AG04449 (cell line): ENCODE measurements around the gene RORC.

Experiments used
- CTCF ChIA-PET: fragments of 350-600 bp; formaldehyde crosslinking; extraction: SDS; loops from one replicate; lab custom pipeline; 2021; ENCODE audit warnings: antibody characterized with exemption; lab: Yijun Ruan, JAX
- POLR2A ChIA-PET: fragments of 400-600, 350-600 bp; formaldehyde crosslinking; extraction: SDS; loops from one replicate; lab custom pipeline; 2020; ENCODE audit warnings: antibody characterized with exemption, inconsistent platforms; lab: Yijun Ruan, JAX
- DNase-seq: peaks from one replicate; pipeline ENCODE4 v3.0.0-alpha.2; 2010; ENCODE audit warnings: low read depth, low spot score
- H3K4me3 ChIP-seq: 2 replicates; pipeline ENCODE4 v1.5.1; 2011; ENCODE audit warnings: low read depth, mild to moderate bottlenecking, control low read depth, low read length
- CTCF ChIP-seq: IDR thresholded peaks from one replicate; pipeline ENCODE4 v1.5.1; 2011; ENCODE audit warnings: mild to moderate bottlenecking, moderate library complexity, low read length, control low read depth, inconsistent platforms; ENCODE audit not compliant: insufficient read depth; ENCODE audit errors: missing control alignments

The RORC gene

GRCh38 chr1:151851886-151852285 is 20.3 kb upstream of the RORC start:
- DNase-seq: no peak
- CTCF ChIA-PET: no interaction called here
- no peak for TF ChIP-seq CTCF
- H3K4me3 ChIP-seq: no peak overlapping the region
- POLR2A ChIA-PET: no interaction called here

- ChIA-PET POLR2A (no interaction called here), CTCF (no interaction called here)
- no peak for DNase-seq
- H3K4me3 ChIP-seq: no peak overlapping the region
- TF ChIP-seq CTCF: no peak
Measured at GRCh38 chr1:151849871-151850270, 18.3 kb upstream of the RORC start.

GRCh38 chr1:151849126-151849525 is 17.5 kb upstream of the RORC start:
- no peak overlapping the region for H3K4me3 ChIP-seq
- CTCF ChIA-PET: interaction anchor here (0.8 to 1.0 kb wide), 2 partner anchors 13 to 15 kb away, joined by 3 to 4 read pairs; no protein-coding TSS in a partner anchor
- no peak for TF ChIP-seq CTCF
- POLR2A ChIA-PET: no interaction called here
- DNase-seq: no peak

- ChIA-PET POLR2A (no interaction called here), CTCF (interaction anchor here (0.8 kb wide), 1 partner anchor 12 kb away, joined by 3 read pairs; no protein-coding TSS in a partner anchor)
- TF ChIP-seq CTCF: no peak
- DNase-seq: no peak
- no peak overlapping the region for H3K4me3 ChIP-seq
Measured at GRCh38 chr1:151847867-151848596, 16.4 kb upstream of the RORC start.

- POLR2A ChIA-PET: no interaction called here
Measured at GRCh38 chr1:151846686-151847237, 15.2 kb upstream of the RORC start.

More at GRCh38 chr1:151846686-151847237, 15.2 kb upstream of the RORC start:
- no peak overlapping the region for H3K4me3 ChIP-seq
- no peak for TF ChIP-seq CTCF
- DNase-seq: no peak
- CTCF ChIA-PET: interaction anchor here (1.2 to 1.3 kb wide), 2 partner anchors 10 to 154 kb away, joined by 3 to 4 read pairs; no protein-coding TSS in a partner anchor
